A172 (cell line): ENCODE data around the gene CCDC195. TPM values are rescaled to one million over a fixed set of nuclear protein-coding genes. Genes with fewer than 3 reads are reported as not detected.

Source experiments
- DNase-seq: peaks from one replicate; pipeline ENCODE4 v3.0.0-alpha.2; 2015; ENCODE audit warnings: low spot score
- total RNA-seq: library from RNA; depleted of rRNA; stranded (reverse); fragments of >200 nt; shearing (Covaris generic); gene quantifications from 2 replicates; pipeline ENCODE4 v1.2.3, GENCODE V29; 2014; rRNA removed

CCDC195 gene
- not detected in 2 replicates for total RNA-seq

GRCh38 chr2:224716201-224716600 is at the start of gene CCDC195:
CCDC195 (minus strand) TSS chr2:224716365; CDS start chr2:224716365, 0 bp downstream.
- DNase-seq = no peak

GRCh38 chr2:224764565-224765236 is 48.5 kb upstream of the CCDC195 start:
- DNase-seq = no peak

- no peak for DNase-seq
Observed at GRCh38 chr2:224757934-224758548, 41.9 kb upstream of the CCDC195 start.

GRCh38 chr2:224753743-224754540 is 37.8 kb upstream of the CCDC195 start:
- DNase-seq = peak; percentile 52

- no peak for DNase-seq
Observed at GRCh38 chr2:224751996-224752698, 36.0 kb upstream of the CCDC195 start.

GRCh38 chr2:224749136-224749535 is 33.0 kb upstream of the CCDC195 start:
- DNase-seq = no peak

- no peak for DNase-seq
Observed at GRCh38 chr2:224747765-224748164, 31.6 kb upstream of the CCDC195 start.

- DNase-seq = no peak
Observed at GRCh38 chr2:224736227-224736626, 20.1 kb upstream of the CCDC195 start.

- no peak for DNase-seq
Observed at GRCh38 chr2:224734949-224735348, 18.8 kb upstream of the CCDC195 start.

GRCh38 chr2:224731665-224732064 is 15.5 kb upstream of the CCDC195 start:
- DNase-seq = no peak

GRCh38 chr2:224729435-224729834 is 13.3 kb upstream of the CCDC195 start:
- DNase-seq = no peak

GRCh38 chr2:224724331-224724730 is 8.2 kb upstream of the CCDC195 start:
- DNase-seq = no peak

GRCh38 chr2:224723586-224724217 is 7.5 kb upstream of the CCDC195 start:
- DNase-seq = peak; percentile 25

- no peak for DNase-seq
Observed at GRCh38 chr2:224722770-224723169, 6.6 kb upstream of the CCDC195 start.

GRCh38 chr2:224722250-224722649 is 6.1 kb upstream of the CCDC195 start:
- peak; percentile 16 for DNase-seq

- DNase-seq = no peak
Observed at GRCh38 chr2:224716921-224717320, 756 bp upstream of the CCDC195 start.

GRCh38 chr2:224711859-224712665 is 4.1 kb downstream of the CCDC195 start:
- DNase-seq = no peak

- DNase-seq = no peak
Observed at GRCh38 chr2:224711381-224711780, 4.8 kb downstream of the CCDC195 start.

GRCh38 chr2:224709301-224709700 is 6.9 kb downstream of the CCDC195 start:
- no peak for DNase-seq

- no peak for DNase-seq
Observed at GRCh38 chr2:224694502-224694901, 21.7 kb downstream of the CCDC195 start.

- DNase-seq = no peak
Observed at GRCh38 chr2:224691563-224691962, 24.6 kb downstream of the CCDC195 start.
